Measurements from ENCODE around the gene CDC42EP4. TPM values are rescaled to one million over a fixed set of nuclear protein-coding genes. Genes with fewer than 3 reads are reported as not detected.

The CDC42EP4 gene
- total RNA-seq, 1 experiment from 2014 or later, result 25.8 TPM

DNA sequence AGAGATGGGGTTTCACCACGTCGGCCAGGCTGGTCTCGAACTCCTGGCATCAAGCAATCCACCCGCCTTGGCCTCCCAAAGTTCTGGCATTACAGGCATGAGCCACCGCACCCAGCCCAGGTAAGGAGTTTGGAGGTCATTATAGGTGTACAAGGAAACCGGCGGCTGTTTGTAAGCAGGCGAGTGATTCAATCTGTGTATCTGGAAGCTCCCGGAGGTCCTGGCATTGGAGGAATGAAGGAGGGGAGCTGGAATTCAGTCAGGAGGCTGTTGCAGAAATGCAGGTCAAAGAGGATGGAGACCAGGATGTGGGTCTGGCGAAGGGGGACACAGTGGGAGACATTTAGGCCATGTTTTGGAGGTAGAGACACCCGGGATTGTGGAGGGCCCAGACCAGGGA, 18.8 kb downstream of the CDC42EP4 start:
- H3K4me1 Mint-ChIP-seq (ENCODE audit: low read depth, unreplicated experiment), result peaks cover 38% of the 10 kb centered on the region
- intact Hi-C loops (cut with micrococcal nuclease; ENCODE audit: unreplicated experiment), result no loop called here
- H3K4me3 ChIP-seq (ENCODE audit: low read depth, low read length), result no peak overlapping the region
- H3K9me3 ChIP-seq, result no peaks in the 10 kb centered on the region
- ChIA-PET CTCF (interaction anchor here (0.6 kb wide), 1 partner anchor 862 kb away, joined by 3 read pairs; no protein-coding TSS in a partner anchor), POLR2A (no interaction called here)
- no peak for DNase-seq
- no peaks in the 10 kb centered on the region for H3K36me3 ChIP-seq (ENCODE audit: control insufficient read depth, insufficient read depth, low read length)
- TF ChIP-seq, protein P1, sequence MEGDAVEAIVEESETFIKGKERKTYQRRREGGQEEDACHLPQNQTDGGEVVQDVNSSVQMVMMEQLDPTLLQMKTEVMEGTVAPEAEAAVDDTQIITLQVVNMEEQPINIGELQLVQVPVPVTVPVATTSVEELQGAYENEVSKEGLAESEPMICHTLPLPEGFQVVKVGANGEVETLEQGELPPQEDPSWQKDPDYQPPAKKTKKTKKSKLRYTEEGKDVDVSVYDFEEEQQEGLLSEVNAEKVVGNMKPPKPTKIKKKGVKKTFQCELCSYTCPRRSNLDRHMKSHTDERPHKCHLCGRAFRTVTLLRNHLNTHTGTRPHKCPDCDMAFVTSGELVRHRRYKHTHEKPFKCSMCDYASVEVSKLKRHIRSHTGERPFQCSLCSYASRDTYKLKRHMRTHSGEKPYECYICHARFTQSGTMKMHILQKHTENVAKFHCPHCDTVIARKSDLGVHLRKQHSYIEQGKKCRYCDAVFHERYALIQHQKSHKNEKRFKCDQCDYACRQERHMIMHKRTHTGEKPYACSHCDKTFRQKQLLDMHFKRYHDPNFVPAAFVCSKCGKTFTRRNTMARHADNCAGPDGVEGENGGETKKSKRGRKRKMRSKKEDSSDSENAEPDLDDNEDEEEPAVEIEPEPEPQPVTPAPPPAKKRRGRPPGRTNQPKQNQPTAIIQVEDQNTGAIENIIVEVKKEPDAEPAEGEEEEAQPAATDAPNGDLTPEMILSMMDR (IDR thresholded peaks at IDR 0.05; ENCODE audit: insufficient read depth in 1 of 2, low read depth in 1 of 2, low read length in 1 of 2, severe bottlenecking in 1 of 2, unreplicated experiment in 1 of 2), result no peak
- no TSS peak for BruUV-seq (replicated peaks)
- peaks cover 40% of the 10 kb centered on the region for H3K4me1 ChIP-seq
- H3K4me3 Mint-ChIP-seq (ENCODE audit: unreplicated experiment), result no peak overlapping the region
- H3K27me3 Mint-ChIP-seq (ENCODE audit: insufficient read depth, unreplicated experiment), result no peaks in the 10 kb centered on the region
- no peaks in the 10 kb centered on the region for H3K27me3 ChIP-seq (replicated peaks; ENCODE audit: control insufficient read depth, insufficient read depth, low read length)
- H3K27ac Mint-ChIP-seq (ENCODE audit: unreplicated experiment), result no peak overlapping the region
- no peaks in the 10 kb centered on the region for H3K9me3 Mint-ChIP-seq (ENCODE audit: unreplicated experiment)
- H3K36me3 Mint-ChIP-seq (ENCODE audit: insufficient read depth, unreplicated experiment), result peaks cover 16% of the 10 kb centered on the region

- peak overlapping the region; percentile 79 for H3K27ac Mint-ChIP-seq (ENCODE audit: unreplicated experiment)
- CTCF ChIA-PET, result interaction anchor here (0.8 kb wide), 1 partner anchor 19 kb away, joined by 6 read pairs; no protein-coding TSS in a partner anchor
- no peak overlapping the region for H3K4me3 Mint-ChIP-seq (ENCODE audit: unreplicated experiment)
- BruUV-seq (replicated peaks), result no TSS peak
- Histone ChIP-seq H3K27me3 (replicated peaks; ENCODE audit: control insufficient read depth, insufficient read depth, low read length) (no peaks in the 10 kb centered on the region), H3K4me3 (ENCODE audit: low read depth, low read length) (no peak overlapping the region), H3K4me1 (peaks cover 41% of the 10 kb centered on the region), H3K9me3 (no peaks in the 10 kb centered on the region), H3K36me3 (ENCODE audit: control insufficient read depth, insufficient read depth, low read length) (no peaks in the 10 kb centered on the region)
- POLR2A ChIA-PET, result no interaction called here
- peaks cover 47% of the 10 kb centered on the region for H3K4me1 Mint-ChIP-seq (ENCODE audit: low read depth, unreplicated experiment)
- peaks cover 21% of the 10 kb centered on the region for H3K36me3 Mint-ChIP-seq (ENCODE audit: insufficient read depth, unreplicated experiment)
- intact Hi-C loops (cut with micrococcal nuclease; ENCODE audit: unreplicated experiment), result no loop called here
- TF ChIP-seq, protein P1 (IDR thresholded peaks at IDR 0.05; ENCODE audit: insufficient read depth in 1 of 2, low read depth in 1 of 2, low read length in 1 of 2, severe bottlenecking in 1 of 2, unreplicated experiment in 1 of 2), result no peak
- H3K27me3 Mint-ChIP-seq (ENCODE audit: insufficient read depth, unreplicated experiment), result no peaks in the 10 kb centered on the region
- DNase-seq, result no peak
- no peaks in the 10 kb centered on the region for H3K9me3 Mint-ChIP-seq (ENCODE audit: unreplicated experiment)
Measured at GRCh38 chr17:73292031-73292531, 19.7 kb downstream of the CDC42EP4 start.

- ChIA-PET CTCF (interaction anchor here (0.8 kb wide), 2 partner anchors 20 to 79 kb away, joined by 3 to 6 read pairs; no protein-coding TSS in a partner anchor), POLR2A (no interaction called here)
- no peak for DNase-seq
- H3K27ac Mint-ChIP-seq (ENCODE audit: unreplicated experiment), result peak overlapping the region; percentile 79
- BruUV-seq (replicated peaks), result no TSS peak
- no peaks in the 10 kb centered on the region for H3K9me3 Mint-ChIP-seq (ENCODE audit: unreplicated experiment)
- no peak overlapping the region for H3K4me3 ChIP-seq (ENCODE audit: low read depth, low read length)
- H3K36me3 Mint-ChIP-seq (ENCODE audit: insufficient read depth, unreplicated experiment), result peaks cover 24% of the 10 kb centered on the region
- H3K27me3 ChIP-seq (replicated peaks; ENCODE audit: control insufficient read depth, insufficient read depth, low read length), result no peaks in the 10 kb centered on the region
- intact Hi-C loops (cut with micrococcal nuclease; ENCODE audit: unreplicated experiment), result no loop called here
- H3K4me1 ChIP-seq, result peaks cover 41% of the 10 kb centered on the region
- TF ChIP-seq, protein P1 (IDR thresholded peaks at IDR 0.05; ENCODE audit: insufficient read depth in 1 of 2, low read depth in 1 of 2, low read length in 1 of 2, severe bottlenecking in 1 of 2, unreplicated experiment in 1 of 2), result no peak
- H3K27me3 Mint-ChIP-seq (ENCODE audit: insufficient read depth, unreplicated experiment), result no peaks in the 10 kb centered on the region
- H3K4me3 Mint-ChIP-seq (ENCODE audit: unreplicated experiment), result no peak overlapping the region
- H3K9me3 ChIP-seq, result no peaks in the 10 kb centered on the region
- no peaks in the 10 kb centered on the region; the same call in 1 of the 2 replicates for H3K36me3 ChIP-seq (ENCODE audit: control insufficient read depth, insufficient read depth, low read length)
- peaks cover 55% of the 10 kb centered on the region for H3K4me1 Mint-ChIP-seq (ENCODE audit: low read depth, unreplicated experiment)
Measured at GRCh38 chr17:73291260-73291801, 20.5 kb downstream of the CDC42EP4 start.

Data from Caco-2 (cell line).